VCaP (cell line): ENCODE results near the gene KLRD1.
"Not testable (repeated sequence)": the region's sequence is repeated elsewhere in the genome, so short reads cannot be mapped to it uniquely, and the experiment has no call there.

Experiments used
- H3K27ac ChIP-seq: fragments of 450-650 bp; 2 replicates; pipeline ENCODE4 v1.5.1; 2017
- CTCF ChIP-seq: fragments of 450-650 bp; conservative IDR thresholded peaks from 2 replicates; pipeline ENCODE4 v1.5.1; 2017; ENCODE audit warnings: mild to moderate bottlenecking, moderate library complexity

KLRD1 gene

GRCh38 chr12:10305411-10305810 is 2.3 kb upstream of the KLRD1 start:
- H3K27ac ChIP-seq = no peak overlapping the region
- TF ChIP-seq CTCF = no peak

GRCh38 chr12:10310926-10311720 is 3.5 kb downstream of the KLRD1 start:
- no peak overlapping the region for H3K27ac ChIP-seq

GRCh38 chr12:10319388-10319787 is 11.7 kb downstream of the KLRD1 start:
- no peak for TF ChIP-seq CTCF
- no peak overlapping the region for H3K27ac ChIP-seq

More at GRCh38 chr12:10310926-10311720, 3.5 kb downstream of the KLRD1 start:
- no peak for TF ChIP-seq CTCF

- no peak for TF ChIP-seq CTCF
Observed at GRCh38 chr12:10320643-10321042, 13.0 kb downstream of the KLRD1 start.

GRCh38 chr12:10328691-10329090 is 21.0 kb downstream of the KLRD1 start:
- H3K27ac ChIP-seq = not testable (repeated sequence)

More at GRCh38 chr12:10320643-10321042, 13.0 kb downstream of the KLRD1 start:
- H3K27ac ChIP-seq = no peak overlapping the region

- peak; percentile 93 for TF ChIP-seq CTCF
- no peak overlapping the region for H3K27ac ChIP-seq
Observed at GRCh38 chr12:10331642-10332239, 24.1 kb downstream of the KLRD1 start.

- not testable (repeated sequence) for H3K27ac ChIP-seq
Observed at GRCh38 chr12:10336196-10336595, 28.5 kb downstream of the KLRD1 start.

GRCh38 chr12:10338470-10338869 is 30.8 kb downstream of the KLRD1 start:
- H3K27ac ChIP-seq = not testable (repeated sequence)

GRCh38 chr12:10339053-10339840 is 31.6 kb downstream of the KLRD1 start:
- no peak for TF ChIP-seq CTCF
- no peak overlapping the region for H3K27ac ChIP-seq

GRCh38 chr12:10340946-10341345 is 33.3 kb downstream of the KLRD1 start:
- not testable (repeated sequence) for H3K27ac ChIP-seq
